Mucosa of stomach (tissue), 1 donor: ENCODE data around the gene NHSL1.
"Not testable (repeated sequence)": the region's sequence is repeated elsewhere in the genome, so short reads cannot be mapped to it uniquely, and the experiment has no call there.

Experiments used
- H3K27me3 ChIP-seq: one replicate; pipeline ENCODE4 v1.7.0; 2013; ENCODE audit warnings: mild to moderate bottlenecking, low read length; ENCODE audit not compliant: control insufficient read depth, insufficient read depth
- H3K36me3 ChIP-seq: one replicate; pipeline ENCODE4 v1.7.0; 2013; ENCODE audit warnings: low read length; ENCODE audit not compliant: control insufficient read depth, insufficient read depth
- H3K4me1 ChIP-seq: one replicate; pipeline ENCODE4 v1.7.0; 2013; ENCODE audit warnings: mild to moderate bottlenecking, low read length; ENCODE audit not compliant: control insufficient read depth, insufficient read depth
- H3K4me3 ChIP-seq: one replicate; pipeline ENCODE4 v1.7.0; 2013; ENCODE audit warnings: low read length
- H3K9ac ChIP-seq: one replicate; pipeline ENCODE4 v1.7.0; 2013; ENCODE audit warnings: mild to moderate bottlenecking, low read length, moderate library complexity
- H3K9me3 ChIP-seq: one replicate; pipeline ENCODE4 v1.7.0; 2013; ENCODE audit warnings: mild to moderate bottlenecking, low read length, moderate library complexity; ENCODE audit not compliant: control insufficient read depth
- donor health status: Pancreatic carcinoma.

NHSL1 gene

GRCh38 chr6:138426500-138427123 lies 72.7 kb downstream of the NHSL1 start:
- no peaks in the 10 kb centered on the region for H3K9me3 ChIP-seq
- H3K36me3 ChIP-seq: no peaks in the 10 kb centered on the region
- H3K4me1 ChIP-seq: peaks cover 10% of the 10 kb centered on the region
- no peaks in the 10 kb centered on the region for H3K27me3 ChIP-seq
- H3K9ac ChIP-seq: no peak overlapping the region
- H3K4me3 ChIP-seq: no peak overlapping the region

DNA sequence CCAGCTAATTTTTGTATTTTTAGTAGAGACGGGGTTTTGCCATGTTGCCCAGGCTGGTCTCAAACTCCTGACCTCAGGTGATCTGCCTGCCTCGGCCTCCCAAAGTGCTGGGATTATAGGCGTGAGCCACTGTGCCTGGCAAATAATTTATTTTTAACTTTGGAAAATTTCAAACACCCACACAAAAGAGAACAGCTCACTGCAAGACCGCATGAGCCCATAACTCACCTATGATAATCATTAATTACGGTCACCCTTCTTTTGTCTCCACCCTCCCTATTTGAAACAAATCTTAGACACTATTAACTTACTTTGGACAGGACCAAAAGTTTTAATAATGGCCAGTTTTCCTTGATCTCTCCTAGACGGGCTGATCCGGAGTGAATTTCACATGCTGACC lies 74.0 kb downstream of the NHSL1 start:
- not testable (repeated sequence) for H3K27me3 ChIP-seq, H3K9me3 ChIP-seq, H3K9ac ChIP-seq, H3K36me3 ChIP-seq, H3K4me1 ChIP-seq, H3K4me3 ChIP-seq

- no peak overlapping the region for H3K4me3 ChIP-seq
- no peaks in the 10 kb centered on the region for H3K36me3 ChIP-seq
- no peaks in the 10 kb centered on the region for H3K27me3 ChIP-seq
- no peaks in the 10 kb centered on the region for H3K9me3 ChIP-seq
- H3K9ac ChIP-seq: no peak overlapping the region
- H3K4me1 ChIP-seq: peaks cover 7% of the 10 kb centered on the region
Measured at GRCh38 chr6:138424004-138424904, 75.0 kb downstream of the NHSL1 start.

DNA sequence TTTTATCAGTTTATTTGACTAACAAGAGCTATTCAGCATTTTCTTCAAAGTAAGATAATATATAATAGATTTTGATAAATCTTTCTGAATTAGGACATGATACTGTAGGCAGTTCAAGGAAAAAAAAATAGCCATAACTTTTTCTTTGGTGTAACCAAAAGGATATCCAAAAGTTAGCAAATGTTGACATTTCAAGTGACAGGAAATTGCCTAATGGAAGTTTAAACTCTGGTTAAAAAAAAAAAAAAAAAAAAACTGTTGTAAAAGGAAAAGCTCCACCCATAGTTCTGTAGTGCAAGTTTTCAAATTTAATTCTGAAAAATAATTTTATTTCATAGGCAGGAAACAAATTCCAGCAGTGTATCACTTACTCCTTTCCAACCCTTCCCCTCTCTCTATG lies 76.4 kb downstream of the NHSL1 start:
- H3K9me3 ChIP-seq: no peaks in the 10 kb centered on the region
- H3K4me3 ChIP-seq: no peak overlapping the region
- H3K9ac ChIP-seq: no peak overlapping the region
- H3K27me3 ChIP-seq: no peaks in the 10 kb centered on the region
- H3K4me1 ChIP-seq: peaks cover 4% of the 10 kb centered on the region
- no peaks in the 10 kb centered on the region for H3K36me3 ChIP-seq

DNA sequence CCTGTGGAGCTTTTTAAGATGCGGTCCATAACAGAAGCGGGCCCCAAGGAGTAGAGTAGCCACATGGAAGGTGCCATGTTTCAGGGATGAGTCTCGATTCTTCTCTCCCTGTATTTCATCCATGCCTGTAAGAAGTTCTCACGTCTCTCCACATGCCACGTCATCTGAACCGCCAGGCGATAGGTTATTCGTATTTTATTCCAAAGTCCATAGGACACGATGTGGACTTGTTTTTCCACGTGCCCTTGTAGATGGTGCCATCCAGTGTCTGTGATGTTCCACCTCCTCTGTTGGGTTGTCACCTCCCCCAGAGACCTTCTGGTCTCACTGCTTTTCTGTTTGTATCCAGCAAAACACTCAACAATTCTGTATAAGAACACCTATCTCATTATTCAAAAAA lies 77.7 kb downstream of the NHSL1 start:
- Histone ChIP-seq H3K27me3 (no peaks in the 10 kb centered on the region), H3K9me3 (no peaks in the 10 kb centered on the region), H3K4me1 (peaks cover 4% of the 10 kb centered on the region), H3K4me3 (no peak overlapping the region), H3K9ac (no peak overlapping the region), H3K36me3 (no peaks in the 10 kb centered on the region)

DNA sequence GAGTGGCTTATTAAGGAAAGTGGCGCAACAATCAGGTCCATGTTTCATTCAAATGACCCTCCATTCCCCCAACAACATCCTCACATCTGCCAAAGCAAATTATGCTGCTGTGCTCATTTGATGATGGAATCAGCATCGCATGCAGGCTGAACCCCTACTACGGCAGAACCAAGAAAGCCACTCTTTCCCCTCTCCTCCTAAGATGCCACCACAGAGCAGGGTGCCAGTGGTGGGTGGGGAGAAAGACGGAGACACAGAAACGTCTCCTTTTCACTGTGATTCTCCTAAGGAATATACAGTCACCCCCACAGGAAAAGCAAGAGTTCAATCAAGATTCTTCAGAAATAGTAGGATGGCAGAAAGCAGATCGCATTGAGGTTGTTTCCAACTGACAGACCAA lies 78.2 kb downstream of the NHSL1 start:
- Histone ChIP-seq H3K9me3 (no peaks in the 10 kb centered on the region), H3K27me3 (no peaks in the 10 kb centered on the region), H3K4me1 (peaks cover 4% of the 10 kb centered on the region), H3K36me3 (no peaks in the 10 kb centered on the region), H3K9ac (no peak overlapping the region), H3K4me3 (no peak overlapping the region)

- Histone ChIP-seq H3K4me3 (no peak overlapping the region), H3K27me3 (no peaks in the 10 kb centered on the region), H3K9ac (no peak overlapping the region), H3K36me3 (no peaks in the 10 kb centered on the region), H3K4me1 (peaks cover 4% of the 10 kb centered on the region), H3K9me3 (no peaks in the 10 kb centered on the region)
Measured at GRCh38 chr6:138420356-138420755, 78.9 kb downstream of the NHSL1 start.

- Histone ChIP-seq H3K9me3 (no peaks in the 10 kb centered on the region), H3K9ac (no peak overlapping the region), H3K4me1 (peaks cover 4% of the 10 kb centered on the region), H3K36me3 (no peaks in the 10 kb centered on the region), H3K27me3 (no peaks in the 10 kb centered on the region), H3K4me3 (no peak overlapping the region)
Measured at GRCh38 chr6:138419766-138420165, 79.5 kb downstream of the NHSL1 start.

DNA sequence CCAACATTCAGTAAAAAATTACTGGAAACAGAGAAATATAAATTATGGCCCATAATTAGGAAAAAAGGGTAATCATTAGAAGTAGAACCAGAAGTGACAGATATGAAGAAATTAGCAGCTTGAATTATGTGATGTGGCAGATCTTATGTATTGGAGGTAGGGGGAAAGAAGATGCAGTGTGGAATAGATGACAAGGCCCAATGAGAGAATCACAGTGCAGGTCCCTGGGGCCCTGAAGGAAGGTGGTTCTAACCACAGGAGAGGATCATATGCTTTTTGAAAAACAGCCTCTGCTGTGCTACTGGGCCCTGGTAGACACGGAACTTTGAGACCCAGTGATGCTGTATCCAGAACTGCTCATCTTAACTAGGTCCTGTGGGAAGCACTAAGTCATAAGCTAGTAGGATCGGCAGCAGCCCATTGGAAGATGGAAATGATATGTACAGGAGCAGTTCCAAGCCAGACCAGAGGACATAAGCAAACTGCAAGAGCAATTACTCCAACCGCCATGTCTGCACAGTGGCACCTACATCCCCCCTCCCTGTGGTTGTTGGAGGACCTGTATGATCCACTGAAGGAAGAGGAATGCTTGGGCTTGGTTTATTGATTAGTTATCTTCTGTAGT lies 81.1 kb downstream of the NHSL1 start:
- no peaks in the 10 kb centered on the region for H3K9me3 ChIP-seq
- H3K27me3 ChIP-seq: no peaks in the 10 kb centered on the region
- H3K4me1 ChIP-seq: peaks cover 3% of the 10 kb centered on the region
- H3K9ac ChIP-seq: no peak overlapping the region
- no peak overlapping the region for H3K4me3 ChIP-seq
- peaks cover 7% of the 10 kb centered on the region for H3K36me3 ChIP-seq

- Histone ChIP-seq H3K9ac (no peak overlapping the region), H3K4me3 (no peak overlapping the region), H3K9me3 (no peaks in the 10 kb centered on the region), H3K4me1 (no peaks in the 10 kb centered on the region), H3K27me3 (no peaks in the 10 kb centered on the region), H3K36me3 (peaks cover 7% of the 10 kb centered on the region)
Measured at GRCh38 chr6:138417493-138418117, 81.7 kb downstream of the NHSL1 start.

DNA sequence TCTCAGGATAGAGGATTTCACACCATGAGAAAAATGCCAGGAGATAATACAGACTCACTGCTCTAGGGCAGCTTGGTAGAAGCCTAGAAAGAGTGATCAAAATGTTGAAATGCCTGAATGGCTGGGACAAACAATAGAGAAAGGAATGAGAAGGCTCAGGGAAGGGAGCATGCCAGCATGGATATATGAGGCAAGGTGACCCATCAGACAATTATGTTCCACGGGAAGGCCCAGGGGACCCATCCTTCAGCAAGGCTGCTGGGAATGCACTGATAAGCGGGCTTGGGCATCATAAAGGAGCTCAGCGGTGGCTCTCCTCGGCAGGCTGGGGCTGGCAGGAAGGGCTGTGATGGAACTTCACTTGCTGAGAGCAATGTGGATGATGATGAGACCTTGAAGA lies 83.1 kb downstream of the NHSL1 start:
- H3K36me3 ChIP-seq: peaks cover 7% of the 10 kb centered on the region
- no peak overlapping the region for H3K4me3 ChIP-seq
- H3K9ac ChIP-seq: no peak overlapping the region
- no peaks in the 10 kb centered on the region for H3K9me3 ChIP-seq
- H3K4me1 ChIP-seq: no peaks in the 10 kb centered on the region
- no peaks in the 10 kb centered on the region for H3K27me3 ChIP-seq

GRCh38 chr6:138415125-138415524 lies 84.2 kb downstream of the NHSL1 start:
- no peak overlapping the region for H3K4me3 ChIP-seq
- no peaks in the 10 kb centered on the region for H3K27me3 ChIP-seq
- no peaks in the 10 kb centered on the region for H3K9me3 ChIP-seq
- no peaks in the 10 kb centered on the region for H3K4me1 ChIP-seq
- no peak overlapping the region for H3K9ac ChIP-seq
- H3K36me3 ChIP-seq: peaks cover 7% of the 10 kb centered on the region
